ENCODE results near the gene BOD1.

BOD1 gene

GRCh38 chr5:173616577-173617118, at the start of gene BOD1:
Gene BOD1 (minus strand): TSS chr5:173616650. CDS start chr5:173616436, 214 bp downstream.
- H3K4me3 ChIP-seq (ENCODE audit: low read depth, low read length) = peak within 1 kb of the TSS; percentile 88
- no peak for TF ChIP-seq CTCF (IDR thresholded peaks at IDR 0.05; ENCODE audit: borderline replicate concordance, insufficient read depth, low read depth, low read length)

GRCh38 chr5:173665326-173665725, 48.9 kb upstream of the BOD1 start:
- TF ChIP-seq CTCF (IDR thresholded peaks at IDR 0.05; ENCODE audit: borderline replicate concordance, insufficient read depth, low read depth, low read length) = no peak
- no peak overlapping the region for H3K4me3 ChIP-seq (ENCODE audit: low read depth, low read length)

- H3K4me3 ChIP-seq (ENCODE audit: low read depth, low read length) = no peak overlapping the region
- no peak for TF ChIP-seq CTCF (IDR thresholded peaks at IDR 0.05; ENCODE audit: borderline replicate concordance, insufficient read depth, low read depth, low read length)
Observed at GRCh38 chr5:173664154-173664526, 47.7 kb upstream of the BOD1 start.

GRCh38 chr5:173663352-173664153, 47.1 kb upstream of the BOD1 start:
- H3K4me3 ChIP-seq (ENCODE audit: low read depth, low read length) = no peak overlapping the region
- TF ChIP-seq CTCF (IDR thresholded peaks at IDR 0.05; ENCODE audit: borderline replicate concordance, insufficient read depth, low read depth, low read length) = no peak

- no peak for TF ChIP-seq CTCF (IDR thresholded peaks at IDR 0.05; ENCODE audit: borderline replicate concordance, insufficient read depth, low read depth, low read length)
- H3K4me3 ChIP-seq (ENCODE audit: low read depth, low read length) = no peak overlapping the region
Observed at GRCh38 chr5:173662581-173663351, 46.3 kb upstream of the BOD1 start.

- H3K4me3 ChIP-seq (ENCODE audit: low read depth, low read length) = no peak overlapping the region
- no peak for TF ChIP-seq CTCF (IDR thresholded peaks at IDR 0.05; ENCODE audit: borderline replicate concordance, insufficient read depth, low read depth, low read length)
Observed at GRCh38 chr5:173660481-173661280, 44.2 kb upstream of the BOD1 start.
